CD4-positive, alpha-beta T cell treated with Interleukin-17A for 1 hour (primary cell): ENCODE results near the gene LPP.

ENCODE experiments used
- DNase-seq: peaks from one replicate; pipeline ENCODE4 v3.0.0-alpha.2; 2020

Gene LPP

GRCh38 chr3:188339410-188340295 is 185.7 kb downstream of the LPP start:
- DNase-seq: peak; percentile 61

GRCh38 chr3:188341501-188341900 is 187.5 kb downstream of the LPP start:
- no peak for DNase-seq

- DNase-seq: no peak
These were observed 189.2 kb downstream of the LPP start for GRCh38 chr3:188342991-188343732.

GRCh38 chr3:188343894-188344293 is 189.9 kb downstream of the LPP start:
- no peak for DNase-seq

- no peak for DNase-seq
These were observed 191.3 kb downstream of the LPP start for GRCh38 chr3:188345223-188345622.

- no peak for DNase-seq
These were observed 194.7 kb downstream of the LPP start for GRCh38 chr3:188348435-188349244.

GRCh38 chr3:188349351-188349901 is 195.5 kb downstream of the LPP start:
- DNase-seq: no peak

GRCh38 chr3:188349933-188350332 is 196.0 kb downstream of the LPP start:
- no peak for DNase-seq

- DNase-seq: no peak
These were observed 197.0 kb downstream of the LPP start for GRCh38 chr3:188350961-188351360.

- DNase-seq: no peak
These were observed 197.7 kb downstream of the LPP start for GRCh38 chr3:188351648-188352047.

- no peak for DNase-seq
These were observed 198.4 kb downstream of the LPP start for GRCh38 chr3:188352196-188352927.

GRCh38 chr3:188353426-188353825 is 199.5 kb downstream of the LPP start:
- DNase-seq: no peak

- DNase-seq: peak; percentile 51
These were observed 205.0 kb downstream of the LPP start for GRCh38 chr3:188358787-188359493.

GRCh38 chr3:188360364-188360881 is 206.5 kb downstream of the LPP start:
- no peak for DNase-seq

- DNase-seq: peak; percentile 15
These were observed 207.9 kb downstream of the LPP start for GRCh38 chr3:188361888-188362287.

GRCh38 chr3:188362405-188362831 is 208.5 kb downstream of the LPP start:
- DNase-seq: peak; percentile 32

- DNase-seq: no peak
These were observed 211.2 kb downstream of the LPP start for GRCh38 chr3:188365184-188365583.

GRCh38 chr3:188365988-188366698 is 212.2 kb downstream of the LPP start:
- no peak for DNase-seq

GRCh38 chr3:188367678-188368077 is 213.7 kb downstream of the LPP start:
- no peak for DNase-seq

- DNase-seq: no peak
These were observed 215.6 kb downstream of the LPP start for GRCh38 chr3:188369526-188369925.
